Stimulated activated CD4-positive, alpha-beta T cell treated with anti-CD3 and anti-CD28 coated beads, Interleukin-15, amount 100 ng/mL, for 1 hour (primary cell): ENCODE measurements around the gene FBXW10.
"Not testable (repeated sequence)": the region's sequence is repeated elsewhere in the genome, so short reads cannot be mapped to it uniquely, and the experiment has no call there.

Experiments used
- DNase-seq, 2 donors: peaks; one replicate each; pipeline ENCODE4 v3.0.0-alpha.2; 2020; ENCODE audit warnings: low read depth in 1 of 2, low spot score in 1 of 2

The FBXW10 gene, protein sequence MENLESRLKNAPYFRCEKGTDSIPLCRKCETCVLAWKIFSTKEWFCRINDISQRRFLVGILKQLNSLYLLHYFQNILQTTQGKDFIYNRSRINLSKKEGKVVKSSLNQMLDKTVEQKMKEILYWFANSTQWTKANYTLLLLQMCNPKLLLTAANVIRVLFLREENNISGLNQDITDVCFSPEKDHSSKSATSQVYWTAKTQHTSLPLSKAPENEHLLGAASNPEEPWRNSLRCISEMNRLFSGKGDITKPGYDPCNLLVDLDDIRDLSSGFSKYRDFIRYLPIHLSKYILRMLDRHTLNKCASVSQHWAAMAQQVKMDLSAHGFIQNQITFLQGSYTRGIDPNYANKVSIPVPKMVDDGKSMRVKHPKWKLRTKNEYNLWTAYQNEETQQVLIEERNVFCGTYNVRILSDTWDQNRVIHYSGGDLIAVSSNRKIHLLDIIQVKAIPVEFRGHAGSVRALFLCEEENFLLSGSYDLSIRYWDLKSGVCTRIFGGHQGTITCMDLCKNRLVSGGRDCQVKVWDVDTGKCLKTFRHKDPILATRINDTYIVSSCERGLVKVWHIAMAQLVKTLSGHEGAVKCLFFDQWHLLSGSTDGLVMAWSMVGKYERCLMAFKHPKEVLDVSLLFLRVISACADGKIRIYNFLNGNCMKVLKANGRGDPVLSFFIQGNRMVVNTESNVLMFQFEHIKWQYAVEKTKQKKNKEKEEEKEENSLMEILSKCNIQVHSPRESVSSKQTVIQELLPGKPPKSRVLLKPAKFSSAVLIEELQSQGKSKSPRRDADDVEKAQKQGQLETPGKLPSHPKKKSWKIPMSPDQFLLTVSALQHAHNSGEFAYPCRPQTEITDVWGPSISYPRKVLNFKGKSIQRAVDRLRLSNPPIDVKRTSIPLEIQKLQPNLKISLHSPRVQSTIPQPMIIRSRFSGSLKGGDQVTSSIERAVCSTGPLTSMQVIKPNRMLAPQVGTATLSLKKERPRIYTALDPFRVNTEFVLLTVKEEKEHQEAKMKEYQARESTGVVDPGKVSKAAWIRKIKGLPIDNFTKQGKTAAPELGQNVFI

GRCh38 chr17:18743699-18744421 is at the start of gene FBXW10:
Gene FBXW10 (plus strand): TSS chr17:18744054. CDS start chr17:18744245, 191 bp downstream.
- not testable (repeated sequence) for DNase-seq

DNA sequence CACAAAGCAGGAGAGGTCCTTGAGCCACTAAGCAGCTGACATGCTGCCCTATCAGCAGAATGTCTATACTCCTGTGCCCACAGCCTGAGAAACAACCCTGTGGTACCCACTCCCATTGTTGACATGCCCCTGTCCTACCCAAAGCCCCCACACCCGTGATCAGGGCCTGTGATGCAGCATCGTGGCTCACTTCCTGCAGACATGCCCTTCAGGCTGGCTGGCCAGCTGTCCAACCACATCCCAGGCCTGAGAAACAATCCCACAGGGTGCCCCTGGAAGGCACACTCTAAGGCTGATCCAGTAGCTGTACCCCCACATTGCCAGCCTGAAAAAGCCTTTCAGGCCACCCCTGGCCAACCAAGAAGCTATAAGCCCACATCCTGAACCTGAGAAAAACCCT is 48.7 kb upstream of the FBXW10 start:
- DNase-seq: not testable (repeated sequence)

DNA sequence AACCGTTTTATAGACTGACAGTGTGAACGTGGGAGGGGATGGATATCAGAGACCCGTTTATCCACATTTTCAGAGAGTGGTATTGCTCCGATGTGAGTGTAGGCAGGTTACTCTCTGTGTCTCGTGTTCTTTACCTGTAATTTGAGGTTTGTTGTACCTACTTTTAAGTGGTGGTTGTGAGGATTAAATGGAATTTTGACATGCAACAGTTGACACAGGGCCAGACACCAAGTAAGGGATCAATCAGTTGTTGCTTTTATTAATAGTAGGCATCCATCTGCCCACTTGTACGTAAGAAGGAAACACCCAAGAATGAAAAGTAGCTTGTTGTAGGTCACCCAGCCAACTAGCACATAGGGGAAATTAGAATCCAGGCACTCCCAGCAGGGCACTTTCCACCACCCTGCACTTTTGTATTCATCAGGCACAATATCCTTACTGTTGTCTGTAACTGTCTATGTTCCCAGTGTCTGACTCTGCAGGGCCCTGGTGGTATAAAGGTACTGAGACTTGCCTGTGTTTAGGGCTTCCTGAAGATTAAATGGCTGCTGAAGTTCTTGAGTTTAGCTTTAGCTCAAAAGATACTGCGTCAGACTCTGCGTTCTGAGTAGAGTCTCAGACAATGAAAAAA is 45.3 kb upstream of the FBXW10 start:
- not testable (repeated sequence) for DNase-seq

DNA sequence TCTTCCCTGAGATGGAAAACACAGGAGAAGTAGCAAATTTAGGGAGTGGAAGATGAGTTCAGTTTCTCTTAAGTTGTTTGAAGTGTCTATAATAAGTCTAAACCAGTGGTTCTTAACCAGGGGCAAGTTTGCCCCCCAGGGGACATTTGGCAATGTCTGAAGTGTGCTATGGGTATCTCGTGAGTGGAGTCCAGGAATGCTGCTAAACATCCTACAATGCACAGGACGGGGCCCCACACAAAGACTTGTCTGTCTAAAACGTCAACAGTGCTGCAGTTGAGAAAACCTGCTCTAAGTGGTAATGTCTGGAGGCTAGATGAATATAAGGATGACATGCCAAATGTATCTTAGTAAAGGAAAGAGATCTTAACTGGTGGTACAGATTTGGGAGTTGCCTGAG is 37.9 kb upstream of the FBXW10 start:
- DNase-seq: not testable (repeated sequence)

DNA sequence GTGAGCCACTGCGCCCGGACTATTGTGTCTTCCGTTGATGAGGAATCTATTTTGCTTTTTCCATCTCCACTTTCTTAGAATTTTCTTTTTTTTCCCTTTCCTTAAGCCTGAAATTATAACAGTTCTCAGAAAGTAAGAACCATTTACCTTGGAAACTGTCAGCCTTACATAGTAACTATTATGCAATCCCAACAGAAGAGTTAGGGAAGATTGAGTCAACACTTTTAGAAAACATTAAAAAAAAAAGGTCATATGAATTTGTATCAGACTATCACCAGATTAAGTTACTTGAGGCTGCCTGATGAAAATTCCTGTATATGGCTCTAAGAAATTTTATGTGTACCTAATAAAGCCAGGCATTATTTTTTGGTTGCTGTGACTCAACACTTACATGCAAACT is 35.6 kb upstream of the FBXW10 start:
- DNase-seq: not testable (repeated sequence)

- DNase-seq: peak; percentile 24 to 32
Measured at GRCh38 chr17:18712354-18712999, 31.4 kb upstream of the FBXW10 start.

GRCh38 chr17:18718643-18719427 is 25.0 kb upstream of the FBXW10 start:
- DNase-seq: not testable (repeated sequence)

GRCh38 chr17:18719428-18720110 is 24.3 kb upstream of the FBXW10 start:
- not testable (repeated sequence) for DNase-seq

DNA sequence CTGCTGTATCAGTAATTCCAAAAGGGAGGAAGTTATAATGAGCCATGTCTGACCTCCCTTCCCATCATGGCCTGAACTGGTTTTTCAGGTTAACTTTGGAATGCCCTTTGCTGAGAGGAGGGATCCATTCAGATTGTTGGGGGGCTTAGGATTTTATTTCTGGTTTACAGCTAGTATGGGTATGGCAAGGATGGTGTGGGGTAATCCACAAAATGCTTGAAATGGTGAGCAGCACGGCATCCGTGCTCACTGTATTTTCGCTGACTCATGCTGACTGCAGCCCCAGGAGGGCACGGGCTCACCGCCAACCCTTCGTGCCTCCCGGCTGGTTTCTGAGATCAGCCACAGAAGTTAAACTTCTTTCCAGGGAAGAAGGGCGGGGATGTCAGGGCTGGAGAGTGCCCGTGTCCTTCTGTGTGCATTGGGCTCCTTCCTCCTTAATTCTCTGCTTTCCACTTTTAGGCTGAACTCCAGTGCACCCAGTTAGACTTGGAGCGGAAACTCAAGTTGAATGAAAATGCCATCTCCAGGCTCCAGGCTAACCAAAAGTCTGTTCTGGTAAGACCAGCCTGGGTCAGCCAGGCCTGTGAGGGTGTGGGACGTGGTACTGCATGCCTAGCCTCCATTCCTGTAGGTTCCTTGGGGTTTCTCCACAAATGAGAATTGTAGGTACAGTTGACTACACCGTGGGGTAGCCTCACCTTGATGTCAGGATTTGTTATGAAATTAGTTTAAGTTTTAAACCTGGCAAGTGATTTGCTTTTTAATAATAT is 21.9 kb upstream of the FBXW10 start:
- DNase-seq: not testable (repeated sequence)

DNA sequence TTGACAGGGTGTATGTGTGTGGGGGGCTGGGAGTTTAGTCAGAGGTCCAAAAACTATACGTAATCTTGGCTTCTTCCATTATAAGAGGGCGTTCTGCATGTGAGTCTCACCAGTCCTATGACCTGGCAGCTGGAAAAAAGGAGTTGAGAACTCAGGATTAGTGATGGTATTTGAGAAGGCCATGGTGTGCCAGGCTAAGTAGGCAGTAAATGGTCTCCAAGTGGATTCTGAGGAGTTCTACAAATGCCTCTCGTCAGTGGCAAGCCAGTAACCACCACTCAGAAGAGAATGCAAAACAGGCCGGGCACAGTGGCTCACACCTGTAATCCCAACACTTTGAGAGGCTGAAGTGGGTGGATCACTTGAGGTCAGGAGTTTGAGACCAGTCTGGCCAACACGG is 21.2 kb upstream of the FBXW10 start:
- DNase-seq: not testable (repeated sequence)

GRCh38 chr17:18723509-18723908 is 20.3 kb upstream of the FBXW10 start:
- not testable (repeated sequence) for DNase-seq

DNA sequence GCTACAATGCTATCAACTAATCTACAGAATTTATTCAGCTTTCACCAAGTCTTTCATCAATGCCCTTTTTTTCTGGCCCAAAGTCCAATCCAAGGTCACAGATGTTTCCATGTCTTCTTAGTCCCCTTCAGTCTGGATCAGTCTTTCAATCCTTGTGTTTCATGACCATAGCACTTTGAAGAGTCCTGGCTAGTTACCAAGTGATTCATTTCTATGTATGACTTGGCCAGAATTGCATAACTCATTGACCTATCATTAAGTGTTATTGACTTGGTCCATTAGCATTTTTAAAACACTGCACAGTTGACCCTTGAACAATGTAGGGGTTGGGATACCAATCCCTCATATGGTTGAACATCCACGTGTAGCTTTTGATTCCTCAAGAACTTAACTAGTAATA is 11.4 kb upstream of the FBXW10 start:
- not testable (repeated sequence) for DNase-seq

GRCh38 chr17:18733350-18733749 is 10.5 kb upstream of the FBXW10 start:
- DNase-seq: not testable (repeated sequence)

DNA sequence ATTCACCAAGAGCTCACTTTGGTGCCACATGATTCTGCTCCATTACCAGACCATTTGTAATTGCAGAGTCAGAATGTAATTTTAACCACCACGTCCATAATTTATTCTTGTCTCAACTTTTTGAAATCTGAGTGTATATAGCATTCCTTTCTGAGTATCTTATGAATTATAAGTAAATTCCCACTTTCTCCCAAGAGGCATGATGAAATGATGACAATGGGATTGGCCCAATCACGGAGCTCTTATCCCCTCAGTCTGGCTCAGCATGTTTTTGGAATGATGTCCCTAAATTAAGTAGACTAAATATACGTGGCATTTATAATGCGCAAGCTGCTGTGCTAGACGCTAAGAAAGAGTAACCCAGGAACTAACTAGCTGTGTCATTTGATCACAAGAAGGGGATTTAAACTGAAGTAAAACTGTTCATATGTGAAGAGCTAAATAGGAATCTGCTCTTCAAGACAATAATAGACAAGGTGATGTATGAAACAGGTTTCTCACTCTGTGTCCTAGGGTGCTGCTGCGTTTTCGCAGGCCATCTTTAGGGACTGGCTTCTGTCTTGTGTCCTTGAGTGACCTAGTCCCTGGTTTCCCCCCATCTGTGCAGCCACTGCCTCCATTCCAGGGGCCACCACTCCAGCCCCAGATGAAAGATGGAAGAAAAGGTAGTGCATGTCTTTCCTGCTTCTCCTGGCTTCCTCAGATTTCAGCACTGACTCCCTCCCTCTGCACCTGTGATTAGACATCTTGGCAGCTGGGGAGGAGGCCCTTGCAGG is 4.0 kb upstream of the FBXW10 start:
- not testable (repeated sequence) for DNase-seq

GRCh38 chr17:18741228-18741627 is 2.6 kb upstream of the FBXW10 start:
- DNase-seq: not testable (repeated sequence)

- not testable (repeated sequence) for DNase-seq
Measured at GRCh38 chr17:18744726-18745125, 872 bp downstream of the FBXW10 start.

DNA sequence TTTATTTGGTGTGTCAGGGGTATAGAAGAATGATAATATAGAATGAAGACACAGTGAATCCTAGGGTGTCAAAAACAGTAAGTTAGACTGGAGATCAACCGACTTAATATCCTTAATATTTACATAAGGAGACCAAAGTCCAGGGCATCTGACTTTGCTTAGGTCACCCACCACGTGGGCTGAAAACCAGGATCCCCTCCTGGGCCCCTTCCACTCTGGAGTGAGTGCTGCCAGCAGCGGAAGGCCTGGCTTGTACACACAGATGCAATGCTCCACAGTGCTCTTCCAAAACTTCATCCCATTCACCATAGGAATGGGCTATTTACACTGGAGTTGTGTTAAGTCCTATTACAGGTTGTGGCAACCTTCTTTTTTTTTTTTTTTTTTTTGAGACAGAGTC is 2.7 kb downstream of the FBXW10 start:
- DNase-seq: not testable (repeated sequence)
